Breast epithelium (tissue), 3 donors: ENCODE measurements around the gene ARHGEF12.

Experiments used
- POLR2A ChIP-seq: fragments of 450-650 bp; IDR thresholded peaks from one replicate; pipeline ENCODE4 v1.6.1; 2016; ENCODE audit warnings: antibody characterized with exemption, mild to moderate bottlenecking, moderate library complexity
- POLR2AphosphoS5 ChIP-seq, 3 donors: sonication (generic); formaldehyde crosslinking; IDR thresholded peaks; one replicate each; pipeline ENCODE4 v1.6.1; 2017; ENCODE audit warnings: antibody characterized with exemption in 3 of 3
- TF ChIP-seq, protein P1 (sequence below), 3 donors: fragments of 450-650 bp; IDR thresholded peaks; one replicate each; pipeline ENCODE4 v1.5.1; 2016 to 2017; ENCODE audit warnings: antibody characterized with exemption in 3 of 3, mild to moderate bottlenecking in 3 of 3, moderate library complexity in 3 of 3

- TF ChIP-seq, protein P1, sequence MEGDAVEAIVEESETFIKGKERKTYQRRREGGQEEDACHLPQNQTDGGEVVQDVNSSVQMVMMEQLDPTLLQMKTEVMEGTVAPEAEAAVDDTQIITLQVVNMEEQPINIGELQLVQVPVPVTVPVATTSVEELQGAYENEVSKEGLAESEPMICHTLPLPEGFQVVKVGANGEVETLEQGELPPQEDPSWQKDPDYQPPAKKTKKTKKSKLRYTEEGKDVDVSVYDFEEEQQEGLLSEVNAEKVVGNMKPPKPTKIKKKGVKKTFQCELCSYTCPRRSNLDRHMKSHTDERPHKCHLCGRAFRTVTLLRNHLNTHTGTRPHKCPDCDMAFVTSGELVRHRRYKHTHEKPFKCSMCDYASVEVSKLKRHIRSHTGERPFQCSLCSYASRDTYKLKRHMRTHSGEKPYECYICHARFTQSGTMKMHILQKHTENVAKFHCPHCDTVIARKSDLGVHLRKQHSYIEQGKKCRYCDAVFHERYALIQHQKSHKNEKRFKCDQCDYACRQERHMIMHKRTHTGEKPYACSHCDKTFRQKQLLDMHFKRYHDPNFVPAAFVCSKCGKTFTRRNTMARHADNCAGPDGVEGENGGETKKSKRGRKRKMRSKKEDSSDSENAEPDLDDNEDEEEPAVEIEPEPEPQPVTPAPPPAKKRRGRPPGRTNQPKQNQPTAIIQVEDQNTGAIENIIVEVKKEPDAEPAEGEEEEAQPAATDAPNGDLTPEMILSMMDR (IDR thresholded peaks at IDR 0.05) = no peak
- no peak for TF ChIP-seq POLR2AphosphoS5 (IDR thresholded peaks at IDR 0.05)
- TF ChIP-seq POLR2A = no peak
Observed at GRCh38 chr11:120290956-120291355, 45.3 kb upstream of the ARHGEF12 start.
